DMS114 treated with DMSO at 0.1 percent for 48 hours (cell line): ENCODE measurements around the gene PHF13.
A peak's percentile ranks its signal among the peaks of the same experiment; 100 is the strongest.

Experiments
- DNase-seq: peaks from one replicate; lab custom pipeline; 2025; ENCODE audit not compliant: unreplicated experiment; lab: John Stamatoyannopoulos, UW

Gene PHF13

GRCh38 chr1:6613361-6614018, at the start of gene PHF13:
PHF13 (plus strand) TSS chr1:6613731; CDS start chr1:6614067, 336 bp downstream.
- peak; percentile 97 for DNase-seq

GRCh38 chr1:6569033-6569432, 44.5 kb upstream of the PHF13 start:
- no peak for DNase-seq

GRCh38 chr1:6570100-6570499, 43.4 kb upstream of the PHF13 start:
- no peak for DNase-seq

- no peak for DNase-seq
Measured at GRCh38 chr1:6570987-6571386, 42.5 kb upstream of the PHF13 start.

- DNase-seq, result no peak
Measured at GRCh38 chr1:6572653-6573383, 40.7 kb upstream of the PHF13 start.

GRCh38 chr1:6574025-6574620, 39.4 kb upstream of the PHF13 start:
- no peak for DNase-seq

GRCh38 chr1:6574818-6575217, 38.7 kb upstream of the PHF13 start:
- no peak for DNase-seq

- no peak for DNase-seq
Measured at GRCh38 chr1:6577831-6578525, 35.6 kb upstream of the PHF13 start.

GRCh38 chr1:6578624-6579373, 34.7 kb upstream of the PHF13 start:
- DNase-seq, result no peak

GRCh38 chr1:6579374-6580118, 34.0 kb upstream of the PHF13 start, which contains the start of gene ZBTB48:
ZBTB48 (plus strand) TSS chr1:6579994; CDS start chr1:6580610, 616 bp downstream.
- DNase-seq, result peak; percentile 92

GRCh38 chr1:6580119-6580592, 33.4 kb upstream of the PHF13 start:
- no peak for DNase-seq

GRCh38 chr1:6580593-6581409, 32.7 kb upstream of the PHF13 start:
- no peak for DNase-seq

GRCh38 chr1:6581561-6582305, 31.8 kb upstream of the PHF13 start:
- DNase-seq, result no peak

GRCh38 chr1:6582370-6582769, 31.2 kb upstream of the PHF13 start:
- no peak for DNase-seq

- DNase-seq, result no peak
Measured at GRCh38 chr1:6584126-6585080, 29.1 kb upstream of the PHF13 start.

GRCh38 chr1:6585081-6585722, 28.3 kb upstream of the PHF13 start:
- no peak for DNase-seq

GRCh38 chr1:6585841-6586240, 27.7 kb upstream of the PHF13 start:
- no peak for DNase-seq
